NCI-H1105 treated with DMSO at 0.1 percent for 48 hours (cell line): ENCODE measurements around the gene SYPL2.
"Not testable (repeated sequence)": the region's sequence is repeated elsewhere in the genome, so short reads cannot be mapped to it uniquely, and the experiment has no call there.

Source experiments
- DNase-seq: peaks from one replicate; lab custom pipeline; 2025; lab: John Stamatoyannopoulos, UW

The SYPL2 gene

GRCh38 chr1:109466452-109467300 lies at the start of gene SYPL2:
Gene SYPL2 (plus strand): TSS chr1:109466546. CDS start chr1:109466844, 298 bp downstream.
- peak; percentile 33 for DNase-seq

DNA sequence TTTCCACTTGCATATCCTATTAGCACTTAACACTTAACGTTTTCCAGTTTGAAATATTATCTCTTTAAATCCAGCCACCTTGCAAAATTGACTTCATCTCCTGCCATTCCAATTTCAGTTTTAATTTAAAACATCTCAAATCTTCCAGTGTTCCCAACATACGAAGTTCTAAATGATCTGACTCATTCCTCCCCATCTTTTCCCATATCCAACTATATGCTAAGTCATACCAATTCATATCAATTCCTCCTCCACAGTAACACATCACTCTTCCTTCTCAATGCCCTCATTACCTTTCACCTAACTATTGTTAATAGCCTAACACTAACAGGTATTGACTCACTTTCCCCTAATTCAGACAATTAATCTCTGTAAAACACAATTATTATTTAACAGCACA lies 42.8 kb upstream of the SYPL2 start:
- DNase-seq: no peak

GRCh38 chr1:109425391-109426280 lies 40.7 kb upstream of the SYPL2 start:
- DNase-seq: peak; percentile 50

DNA sequence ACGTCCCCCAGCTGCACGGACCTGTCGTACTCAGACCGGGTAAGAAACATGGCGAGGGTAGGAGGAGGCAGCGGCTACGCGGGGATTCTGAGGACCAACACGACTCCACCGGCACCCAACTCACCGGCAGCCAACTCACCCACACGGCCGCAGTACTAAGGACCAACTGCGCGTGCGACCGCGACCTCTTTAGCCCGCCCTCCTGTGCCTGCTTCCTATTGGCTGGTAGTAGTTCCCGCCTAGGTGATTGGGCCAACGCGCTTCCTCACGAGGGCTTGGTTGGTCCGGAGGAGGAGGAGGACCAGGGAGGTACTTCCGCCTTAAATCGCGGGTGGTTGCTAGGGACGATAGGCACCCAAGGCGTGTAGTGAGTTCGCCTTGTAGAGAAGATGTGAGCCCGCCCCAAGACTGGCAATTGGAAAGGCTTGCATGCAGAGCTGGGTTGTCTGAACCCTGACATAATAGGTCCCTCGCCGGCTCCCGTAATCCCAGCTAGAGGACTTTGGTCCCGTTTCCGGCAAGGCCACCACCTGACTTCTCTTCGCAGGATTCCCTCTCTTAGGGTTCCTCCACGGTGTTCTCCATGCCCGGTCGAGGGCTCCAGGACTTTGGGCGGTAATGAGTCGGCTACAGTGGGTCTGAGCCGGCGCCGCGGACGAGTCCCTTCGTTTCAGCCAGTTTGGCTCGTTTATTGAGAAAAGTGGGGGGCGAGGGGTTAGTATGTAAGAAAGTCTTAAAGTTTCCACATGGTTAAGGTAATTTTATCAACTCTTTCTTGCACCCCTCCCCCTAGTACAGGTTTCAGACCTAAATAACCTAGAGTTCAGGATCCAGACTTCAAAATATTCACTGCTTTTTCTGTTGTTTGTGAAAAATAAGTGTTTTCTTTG lies 39.8 kb upstream of the SYPL2 start, which contains the start of gene PSMA5:
Gene PSMA5 (minus strand): TSS at position 168 of the 890 bp plus-strand sequence. CDS start 118 bp downstream, at position 50.
- peak; percentile 100 for DNase-seq

DNA sequence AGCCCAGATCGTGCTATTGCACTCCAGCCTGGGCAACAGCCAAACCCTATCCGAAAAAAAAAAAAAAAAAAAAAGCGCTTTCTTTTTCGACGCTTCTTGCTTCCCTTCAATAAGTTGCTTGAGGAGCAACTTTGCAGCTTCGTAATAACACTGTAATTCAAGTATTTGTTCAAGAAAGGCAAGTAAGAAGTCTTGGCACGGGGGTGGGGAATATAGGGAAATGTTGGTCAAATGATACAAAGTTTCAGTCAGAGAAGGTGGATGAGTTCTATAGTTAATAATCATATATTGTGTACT lies 39.2 kb upstream of the SYPL2 start:
- no peak for DNase-seq

- DNase-seq: no peak
Measured at GRCh38 chr1:109432336-109432735, 34.0 kb upstream of the SYPL2 start.

DNA sequence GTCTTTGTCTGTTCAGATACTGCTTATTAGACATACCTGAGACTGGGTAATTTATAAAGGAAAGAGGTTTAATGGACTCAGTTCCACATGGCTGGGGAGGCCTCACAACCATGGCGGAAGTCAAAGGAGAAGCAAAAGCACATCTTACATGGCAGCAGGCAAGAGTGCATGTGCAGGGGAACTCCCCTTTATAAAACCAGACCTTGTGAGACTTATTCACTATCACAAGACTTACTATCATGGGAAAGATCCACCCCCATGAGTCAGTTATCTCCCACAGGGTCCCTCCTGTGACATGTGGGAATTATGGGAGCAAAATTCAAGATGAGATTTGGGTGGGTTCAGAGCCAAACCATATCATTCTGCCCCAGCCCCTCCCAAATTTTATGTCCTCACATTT lies 33.0 kb upstream of the SYPL2 start:
- no peak for DNase-seq

GRCh38 chr1:109434484-109434883 lies 31.9 kb upstream of the SYPL2 start:
- DNase-seq: no peak

- no peak for DNase-seq
Measured at GRCh38 chr1:109438798-109439297, 27.5 kb upstream of the SYPL2 start.

- no peak for DNase-seq
Measured at GRCh38 chr1:109441069-109441468, 25.3 kb upstream of the SYPL2 start.

GRCh38 chr1:109443476-109443875 lies 22.9 kb upstream of the SYPL2 start:
- no peak for DNase-seq

DNA sequence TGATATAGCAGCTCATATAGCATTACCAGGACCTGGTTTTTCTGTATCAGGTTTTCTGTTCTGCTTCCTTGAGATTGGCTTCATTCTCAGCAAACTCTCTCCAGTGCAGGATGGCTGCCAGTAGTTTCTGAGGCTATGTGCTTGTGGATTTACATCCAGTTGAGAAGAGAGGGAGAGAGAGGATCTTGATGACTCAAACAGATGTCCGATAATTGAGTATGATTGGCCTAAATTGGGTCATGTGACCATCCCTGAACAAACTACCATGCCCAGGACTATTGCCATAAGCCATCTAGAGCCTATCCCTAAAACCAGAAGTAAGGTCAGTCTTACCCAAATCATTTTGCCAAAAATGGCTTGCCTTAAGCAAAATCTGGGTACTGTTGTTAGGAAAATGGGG lies 22.0 kb upstream of the SYPL2 start:
- DNase-seq: no peak

- DNase-seq: not testable (repeated sequence)
Measured at GRCh38 chr1:109445949-109446695, 20.2 kb upstream of the SYPL2 start.

GRCh38 chr1:109447524-109447923 lies 18.8 kb upstream of the SYPL2 start:
- no peak for DNase-seq

GRCh38 chr1:109454497-109455133 lies 11.7 kb upstream of the SYPL2 start:
- no peak for DNase-seq

DNA sequence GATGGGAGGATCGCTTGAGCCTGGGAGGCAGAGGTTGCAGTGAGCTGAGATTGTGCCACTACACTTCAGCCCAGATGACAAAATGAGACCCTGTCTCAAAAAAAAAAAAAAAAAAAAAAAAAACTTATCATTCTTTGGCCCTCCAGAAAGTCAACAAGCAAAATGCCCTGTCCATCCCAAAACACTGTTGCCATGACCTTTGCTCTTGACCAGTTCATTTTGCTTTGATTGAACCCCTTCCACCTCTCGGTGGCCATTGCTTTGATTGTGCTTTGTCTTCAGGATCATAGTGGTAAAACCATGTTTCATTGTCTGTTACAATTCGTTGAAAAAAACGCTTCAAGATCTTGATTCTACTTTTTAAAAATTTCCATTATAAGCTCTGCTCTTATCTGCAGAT lies 8.5 kb upstream of the SYPL2 start:
- no peak for DNase-seq

DNA sequence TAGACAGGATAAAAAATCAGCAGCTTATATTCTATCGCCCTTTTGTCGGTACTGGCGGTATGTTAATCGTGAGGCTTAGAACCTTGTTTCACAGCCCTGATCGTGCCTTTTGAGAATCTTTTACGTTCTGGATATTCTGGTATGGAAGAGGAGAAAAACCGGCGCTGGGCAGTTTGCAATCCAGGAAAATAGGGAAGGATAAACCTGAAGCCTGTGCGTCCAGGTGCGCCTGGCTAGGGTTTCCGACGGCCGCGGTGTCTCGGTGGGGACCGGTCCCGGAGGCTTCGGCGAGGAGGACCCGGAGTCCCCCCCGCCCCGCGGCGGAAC lies 258 bp upstream of the SYPL2 start:
- DNase-seq: no peak

GRCh38 chr1:109467301-109467777 lies 993 bp downstream of the SYPL2 start:
- no peak for DNase-seq

DNA sequence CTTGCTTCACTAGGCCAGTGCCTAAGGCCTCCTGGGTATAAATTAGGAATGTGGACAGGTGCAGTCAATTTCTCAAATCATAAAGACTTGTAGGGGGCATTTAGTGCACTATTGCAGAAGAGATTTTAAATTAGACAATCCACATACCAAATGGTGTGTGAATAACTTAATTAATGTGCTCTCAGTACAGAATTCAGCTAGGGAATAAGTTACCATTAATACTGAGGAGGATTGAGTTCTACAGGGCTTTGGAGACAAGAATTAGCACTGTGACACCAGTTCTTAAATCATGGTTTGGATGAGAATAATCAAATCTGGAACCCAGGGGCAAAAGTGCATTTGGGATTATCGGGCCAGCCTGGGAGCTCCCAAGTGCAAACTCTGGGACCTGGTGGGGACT lies 1.7 kb downstream of the SYPL2 start:
- no peak for DNase-seq

DNA sequence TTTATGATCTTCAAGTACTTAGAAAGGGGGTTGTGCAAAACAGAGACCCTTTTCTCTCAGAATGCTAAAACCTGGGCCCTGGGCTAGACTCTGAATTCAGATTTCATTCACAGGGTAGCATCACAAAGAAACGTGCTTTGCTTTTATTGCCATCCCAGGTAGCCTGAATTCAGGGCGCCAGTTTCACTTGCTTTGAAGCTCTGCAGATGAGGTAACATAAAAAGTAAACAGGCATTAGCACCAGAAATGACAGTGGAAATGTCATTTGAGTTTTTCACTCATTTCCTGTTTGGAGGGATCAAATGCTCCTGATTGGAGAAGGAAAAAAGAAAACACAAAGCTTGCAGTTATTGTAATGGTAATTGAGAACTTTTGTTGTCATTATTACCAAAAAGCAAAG lies 2.6 kb downstream of the SYPL2 start:
- no peak for DNase-seq

GRCh38 chr1:109470245-109470644 lies 3.9 kb downstream of the SYPL2 start:
- no peak for DNase-seq
